Breast epithelium (tissue), 4 donors: ENCODE data around the gene HSF4. TPM values are rescaled to one million over a fixed set of nuclear protein-coding genes. Genes with fewer than 3 reads are reported as not detected.

Experiments used
- DNase-seq, 2 donors: peaks; one replicate each; pipeline ENCODE4 v3.0.0-alpha.2; 2019; ENCODE audit warnings: low spot score in 2 of 2
- H3K27ac ChIP-seq, 2 donors: fragments of 200-600 bp; sonication (generic) in 1 of 2; one replicate each; pipeline ENCODE4 v1.5.1; 2016 to 2019; ENCODE audit warnings: mild to moderate bottlenecking in 1 of 2
- H3K27me3 ChIP-seq, 2 donors: fragments of 200-600 bp; sonication (generic) in 1 of 2; one replicate each; pipeline versions ENCODE4 v1.5.1 to v1.6.0; 2017 to 2019; ENCODE audit warnings: control low read depth in 1 of 2, mild to moderate bottlenecking in 1 of 2
- H3K36me3 ChIP-seq: fragments of 200-600 bp; one replicate; pipeline ENCODE4 v1.5.1; 2019
- H3K4me1 ChIP-seq, 2 donors: fragments of 200-600 bp; sonication (generic); one replicate each; pipeline ENCODE4 v1.5.1; 2016 to 2019; ENCODE audit warnings: control low read depth in 1 of 2
- H3K4me3 ChIP-seq, 3 donors: fragments of 200-600 bp; sonication (generic); 1 replicate in 2 of 3; 2 replicates in 1 of 3; pipeline ENCODE4 v1.5.1; 2016 to 2019; ENCODE audit warnings: mild to moderate bottlenecking in 3 of 3, moderate library complexity in 2 of 3
- H3K9me3 ChIP-seq, 2 donors: fragments of 200-600 bp; sonication (generic) in 1 of 2; one replicate each; pipeline ENCODE4 v1.5.1; 2016 to 2019; ENCODE audit warnings: control low read depth in 1 of 2
- CTCF ChIP-seq, 3 donors: fragments of 450-650 bp; IDR thresholded peaks; one replicate each; pipeline ENCODE4 v1.5.1; 2016 to 2017; ENCODE audit warnings: antibody characterized with exemption in 3 of 3, mild to moderate bottlenecking in 3 of 3, moderate library complexity in 3 of 3
- POLR2A ChIP-seq: fragments of 450-650 bp; IDR thresholded peaks from one replicate; pipeline ENCODE4 v1.6.1; 2016; ENCODE audit warnings: antibody characterized with exemption, mild to moderate bottlenecking, moderate library complexity
- POLR2AphosphoS5 ChIP-seq, 3 donors: sonication (generic); formaldehyde crosslinking; IDR thresholded peaks; one replicate each; pipeline ENCODE4 v1.6.1; 2017; ENCODE audit warnings: antibody characterized with exemption in 3 of 3
- intact Hi-C: fragments of 100-400 bp; cut with DNase I; formaldehyde crosslinking; loops from one replicate; pipeline ENCODE4 v1.15.1; 2023; ENCODE audit warnings: low total_unique reads
- total RNA-seq, 3 donors: library from RNA; depleted of rRNA; stranded (reverse); fragments of >200 nt; gene quantifications; one replicate each; pipeline ENCODE4 v1.1.0, GENCODE V29; 2016

The HSF4 gene
- 100 to 1,000 TPM in 1 of 3 donors, 10 to 100 TPM in 2; 46.9 to 113 (median 62.5) TPM for total RNA-seq

GRCh38 chr16:67164599-67165061 is at the start of gene HSF4:
Gene HSF4 (plus strand): TSS chr16:67164745. CDS start chr16:67164812, 67 bp downstream.
- Histone ChIP-seq H3K27me3 (no peaks in the 10 kb centered on the region), H3K36me3 (no peaks in the 10 kb centered on the region), H3K4me3 (peak within 1 kb of the TSS; percentile 42 to 70 (median 52)), H3K4me1 (peaks cover 10 to 16% of the 10 kb centered on the region in 2 donors), H3K9me3 (no peaks in the 10 kb centered on the region), H3K27ac (peak within 1 kb of the TSS; percentile 52 to 82)
- TF ChIP-seq POLR2A (no peak), CTCF (IDR thresholded peaks at IDR 0.05) (no peak), POLR2AphosphoS5 (IDR thresholded peaks at IDR 0.05) (no peak)
- intact Hi-C loops = no loop called here
- DNase-seq = no peak

- H3K27me3 ChIP-seq = no peaks in the 10 kb centered on the region
- H3K4me1 ChIP-seq = peaks cover 0 to 8% of the 10 kb centered on the region in 2 donors
- no peak for DNase-seq
- TF ChIP-seq POLR2A = no peak
- TF ChIP-seq POLR2AphosphoS5 (IDR thresholded peaks at IDR 0.05) = no peak
- no peak for TF ChIP-seq CTCF (IDR thresholded peaks at IDR 0.05)
- no peak overlapping the region for H3K4me3 ChIP-seq
- no peaks in the 10 kb centered on the region for H3K36me3 ChIP-seq
- H3K27ac ChIP-seq = no peak overlapping the region
- intact Hi-C loops = no loop called here
- H3K9me3 ChIP-seq = no peaks in the 10 kb centered on the region
These were observed 49.8 kb upstream of the HSF4 start for GRCh38 chr16:67114793-67115192.

GRCh38 chr16:67115639-67116038 is 48.9 kb upstream of the HSF4 start:
- H3K27me3 ChIP-seq = no peaks in the 10 kb centered on the region
- H3K4me1 ChIP-seq = peaks cover 0 to 6% of the 10 kb centered on the region in 2 donors
- TF ChIP-seq POLR2AphosphoS5 (IDR thresholded peaks at IDR 0.05) (no peak), POLR2A (no peak), CTCF (IDR thresholded peaks at IDR 0.05) (no peak)
- H3K9me3 ChIP-seq = no peaks in the 10 kb centered on the region
- no peaks in the 10 kb centered on the region for H3K36me3 ChIP-seq
- intact Hi-C loops = no loop called here
- no peak overlapping the region for H3K4me3 ChIP-seq
- H3K27ac ChIP-seq = no peak overlapping the region
- DNase-seq = no peak

- no peaks in the 10 kb centered on the region for H3K36me3 ChIP-seq
- intact Hi-C loops = no loop called here
- TF ChIP-seq CTCF (IDR thresholded peaks at IDR 0.05) = no peak
- no peak for TF ChIP-seq POLR2A
- no peak for TF ChIP-seq POLR2AphosphoS5 (IDR thresholded peaks at IDR 0.05)
- H3K27me3 ChIP-seq = no peaks in the 10 kb centered on the region
- no peak overlapping the region for H3K4me3 ChIP-seq
- H3K27ac ChIP-seq = no peak overlapping the region
- no peaks in the 10 kb centered on the region for H3K4me1 ChIP-seq
- DNase-seq = no peak
- H3K9me3 ChIP-seq = no peaks in the 10 kb centered on the region
These were observed 47.9 kb upstream of the HSF4 start for GRCh38 chr16:67116388-67117311.

- Histone ChIP-seq H3K4me1 (no peaks in the 10 kb centered on the region), H3K4me3 (no peak overlapping the region), H3K27me3 (no peaks in the 10 kb centered on the region), H3K36me3 (no peaks in the 10 kb centered on the region), H3K9me3 (no peaks in the 10 kb centered on the region), H3K27ac (no peak overlapping the region)
- no peak for TF ChIP-seq POLR2A
- no peak for TF ChIP-seq CTCF (IDR thresholded peaks at IDR 0.05)
- no peak for TF ChIP-seq POLR2AphosphoS5 (IDR thresholded peaks at IDR 0.05)
- DNase-seq = no peak
- intact Hi-C loops = no loop called here
These were observed 46.8 kb upstream of the HSF4 start for GRCh38 chr16:67117716-67118115.
